Keratinocyte (primary cell): Measurements from ENCODE around the gene ZFX. TPM values are rescaled to one million over a fixed set of nuclear protein-coding genes. Genes with fewer than 3 reads are reported as not detected.

Experiments
- DNase-seq: peaks from one replicate; pipeline ENCODE4 v3.0.0-alpha.2; 2011; ENCODE audit warnings: low read depth, missing footprints, low spot score
- FAIRE-seq: peaks from 2 replicates; lab custom pipeline; 2011; peaks lifted over from hg19 to GRCh38; lab: Jason Lieb, UNC
- H2AFZ ChIP-seq: 2 replicates; pipeline ENCODE4 v1.6.0; 2012; ENCODE audit warnings: low read length, control low read depth, inconsistent platforms; ENCODE audit not compliant: control insufficient read depth
- H3K27ac ChIP-seq: 2 replicates; pipeline ENCODE4 v1.5.1; 2011; ENCODE audit warnings: low read length; ENCODE audit not compliant: control insufficient read depth, insufficient read depth
- H3K27me3 ChIP-seq: 3 replicates; pipeline ENCODE4 v1.6.0; 2011; ENCODE audit warnings: low read length; ENCODE audit not compliant: control insufficient read depth, insufficient read depth; ENCODE audit errors: extremely low read depth
- H3K36me3 ChIP-seq, 2 experiments: 2 replicates in 1 of 2; 3 replicates in 1 of 2; pipeline ENCODE4 v1.5.1; 2011; ENCODE audit warnings: low read length in 2 of 2, mild to moderate bottlenecking in 1 of 2; ENCODE audit not compliant: control insufficient read depth in 2 of 2, insufficient read depth in 2 of 2; ENCODE audit errors: extremely low read depth in 1 of 2
- H3K4me1 ChIP-seq: 3 replicates; pipeline ENCODE4 v1.5.1; 2011; ENCODE audit warnings: low read length; ENCODE audit not compliant: control insufficient read depth, insufficient read depth; ENCODE audit errors: extremely low read depth
- H3K4me2 ChIP-seq: 3 replicates; pipeline ENCODE4 v1.6.0; 2011; ENCODE audit warnings: low read depth, low read length; ENCODE audit not compliant: control insufficient read depth, insufficient read depth; ENCODE audit errors: extremely low read depth
- H3K4me3 ChIP-seq, 3 experiments: fragments of 200-600 bp in 1 of 3; sonication (generic) in 1 of 3; 2 replicates in 2 of 3; 3 replicates in 1 of 3; pipeline ENCODE4 v1.5.1; 2011 to 2016; ENCODE audit warnings: low read length in 3 of 3, mild to moderate bottlenecking in 3 of 3, control low read depth in 2 of 3, inconsistent platforms in 1 of 3, low read depth in 1 of 3, mixed read lengths in 1 of 3, mixed run types in 1 of 3, moderate library complexity in 1 of 3; ENCODE audit not compliant: control insufficient read depth in 2 of 3, insufficient read depth in 2 of 3; ENCODE audit errors: extremely low read depth in 1 of 3
- H3K79me2 ChIP-seq: 2 replicates; pipeline ENCODE4 v1.6.0; 2012; ENCODE audit warnings: low read length; ENCODE audit not compliant: control insufficient read depth, insufficient read depth
- H3K9ac ChIP-seq: 3 replicates; pipeline ENCODE4 v1.6.0; 2011; ENCODE audit warnings: low read length; ENCODE audit not compliant: control insufficient read depth, insufficient read depth; ENCODE audit errors: extremely low read depth
- H3K9me1 ChIP-seq: 3 replicates; pipeline ENCODE4 v1.6.0; 2011; ENCODE audit warnings: low read length; ENCODE audit not compliant: control insufficient read depth, insufficient read depth; ENCODE audit errors: extremely low read depth
- H3K9me3 ChIP-seq: 2 replicates; pipeline ENCODE4 v1.5.1; 2012; ENCODE audit warnings: low read depth, low read length; ENCODE audit not compliant: control insufficient read depth
- H4K20me1 ChIP-seq: 3 replicates; pipeline ENCODE4 v1.6.0; 2011; ENCODE audit warnings: low read length; ENCODE audit not compliant: control insufficient read depth, insufficient read depth; ENCODE audit errors: extremely low read depth
- EZH2 ChIP-seq: IDR thresholded peaks from one replicate; pipeline ENCODE4 v1.6.1; 2012; ENCODE audit warnings: inconsistent platforms, mild to moderate bottlenecking, low read length, moderate library complexity
- dilution Hi-C: fragments of 300-500 bp; cut with MboI; formaldehyde crosslinking; loops from one replicate; pipeline ENCODE4 v1.7.0; 2020; ENCODE audit warnings: low sequenced_read_pairs; ENCODE audit not compliant: extremely low pct_ligation_motif_present
- polyA plus RNA-seq, 5 experiments: library from polyadenylated mRNA; depleted of rRNA in 3 of 5; stranded (reverse) in 3 of 5; stranded (forward) in 1 of 5; unstranded in 1 of 5; fragments of >200 nt; gene quantifications; 1 replicate in 1 of 5; 2 replicates in 3 of 5; 3 replicates in 1 of 5; pipeline versions ENCODE4 v1.2.1 to v1.2.3, GENCODE V29; 2011 to 2012; ENCODE audit warnings: missing spikeins in 2 of 5, low read depth in 1 of 5, low replicate concordance in 1 of 5
- small RNA-seq, 3 experiments: library from RNA; depleted of rRNA; stranded (forward); fragments of <200 nt; gene quantifications; one replicate each; pipeline ENCODE3, GENCODE V24; 2012; ENCODE audit warnings: low read depth in 3 of 3, low replicate concordance in 1 of 3; ENCODE audit not compliant: insufficient read length in 3 of 3
- TF ChIP-seq, protein P1 (sequence below), 3 experiments: IDR thresholded peaks in 1 of 3; conservative IDR thresholded peaks in 1 of 3; optimal IDR thresholded peaks in 1 of 3; 2 replicates in 2 of 3; 3 replicates in 1 of 3; pipeline versions ENCODE3 to v1.5.1; 2011; ENCODE audit warnings: low read length in 3 of 3, mild to moderate bottlenecking in 3 of 3, moderate library complexity in 2 of 3, control low read depth in 1 of 3, inconsistent platforms in 1 of 3; ENCODE audit not compliant: insufficient read depth in 2 of 3; ENCODE audit errors: extremely low read depth in 1 of 3

The ZFX gene
- polyA plus RNA-seq, 1 donor (not counting 4 experiments of a cell fraction or from before 2014, with no cell fraction given), result 24.3 TPM

DNA sequence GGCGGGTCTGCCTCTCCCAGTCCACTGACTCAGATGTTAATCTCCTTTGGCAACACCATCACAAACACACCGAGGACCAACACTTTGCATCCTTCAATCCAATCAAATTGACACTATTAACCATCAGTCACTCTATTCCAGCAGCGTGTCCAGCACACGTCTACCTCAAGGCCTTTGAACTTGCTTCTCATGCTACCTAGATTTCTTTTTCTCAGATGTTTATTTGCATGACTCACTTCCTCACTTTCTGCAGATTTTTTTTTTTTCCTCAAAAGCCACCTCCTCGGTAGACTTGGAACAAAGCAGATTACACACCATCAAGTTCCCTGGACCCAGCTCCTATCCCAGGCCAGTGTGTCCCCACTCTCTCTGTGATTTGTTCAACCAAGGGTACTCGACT, 114.9 kb downstream of the ZFX start:
- no peak for FAIRE-seq
- Histone ChIP-seq H3K9ac (no peak overlapping the region), H3K4me1 (no peaks in the 10 kb centered on the region), H4K20me1 (no peaks in the 10 kb centered on the region), H3K9me3 (no peaks in the 10 kb centered on the region), H3K9me1 (no peaks in the 10 kb centered on the region), H3K27ac (no peak overlapping the region), H3K4me2 (no peak overlapping the region), H3K27me3 (no peaks in the 10 kb centered on the region), H3K79me2 (no peaks in the 10 kb centered on the region), H3K36me3 (no peaks in the 10 kb centered on the region), H3K4me3 (no peak overlapping the region), H2AFZ (no peak overlapping the region)
- DNase-seq, result no peak
- dilution Hi-C loops, result no loop called here
- TF ChIP-seq EZH2, result no peak
- TF ChIP-seq, protein P1, sequence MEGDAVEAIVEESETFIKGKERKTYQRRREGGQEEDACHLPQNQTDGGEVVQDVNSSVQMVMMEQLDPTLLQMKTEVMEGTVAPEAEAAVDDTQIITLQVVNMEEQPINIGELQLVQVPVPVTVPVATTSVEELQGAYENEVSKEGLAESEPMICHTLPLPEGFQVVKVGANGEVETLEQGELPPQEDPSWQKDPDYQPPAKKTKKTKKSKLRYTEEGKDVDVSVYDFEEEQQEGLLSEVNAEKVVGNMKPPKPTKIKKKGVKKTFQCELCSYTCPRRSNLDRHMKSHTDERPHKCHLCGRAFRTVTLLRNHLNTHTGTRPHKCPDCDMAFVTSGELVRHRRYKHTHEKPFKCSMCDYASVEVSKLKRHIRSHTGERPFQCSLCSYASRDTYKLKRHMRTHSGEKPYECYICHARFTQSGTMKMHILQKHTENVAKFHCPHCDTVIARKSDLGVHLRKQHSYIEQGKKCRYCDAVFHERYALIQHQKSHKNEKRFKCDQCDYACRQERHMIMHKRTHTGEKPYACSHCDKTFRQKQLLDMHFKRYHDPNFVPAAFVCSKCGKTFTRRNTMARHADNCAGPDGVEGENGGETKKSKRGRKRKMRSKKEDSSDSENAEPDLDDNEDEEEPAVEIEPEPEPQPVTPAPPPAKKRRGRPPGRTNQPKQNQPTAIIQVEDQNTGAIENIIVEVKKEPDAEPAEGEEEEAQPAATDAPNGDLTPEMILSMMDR (optimal IDR thresholded peaks at IDR 0.05 in 1 of 3, IDR thresholded peaks at IDR 0.05 in 1 of 3, conservative IDR thresholded peaks at IDR 0.05 in 1 of 3; ENCODE audit: extremely low read depth in 1 of 3, insufficient read depth in 2 of 3, low read length in 3 of 3), result no peak

Small RNAs within 50 kb of the gene (small RNA-seq; reads per million reads assigned to genes)
- 0 reads per million in 3 experiments for gene RF00263

Other genes starting within 250 kb of the ZFX start
- 14.5 to 22.7 TPM (median 20.8 TPM) in 3 replicates for gene APOO, start 241.8 kb upstream of the ZFX start, polyA plus RNA-seq
- 0.08 to 0.14 TPM (median 0.12 TPM) in 3 replicates for gene CXorf58, start 241.7 kb upstream of the ZFX start, polyA plus RNA-seq
- gene KLHL15, start 122.5 kb upstream of the ZFX start, polyA plus RNA-seq, result 1.9 to 3.4 TPM (median 2.2 TPM) in 3 replicates
- 96.7 to 127 TPM (median 112 TPM) in 3 replicates for gene EIF2S3, start 94.8 kb upstream of the ZFX start, polyA plus RNA-seq
- not detected in 3 replicates for gene SUPT20HL2, start 164.3 kb downstream of the ZFX start, polyA plus RNA-seq
- gene SUPT20HL1, start 210.9 kb downstream of the ZFX start, polyA plus RNA-seq, result not detected in 3 replicates